ENCODE results near the gene SHLD3.
"Not testable (repeated sequence)": the region's sequence is repeated elsewhere in the genome, so short reads cannot be mapped to it uniquely, and the experiment has no call there.

SHLD3 gene

GRCh38 chr5:65624571-65625555 lies at the start of gene SHLD3, which contains the start of gene TRAPPC13:
TSS of gene SHLD3 (plus strand) at chr5:65625027. CDS start at chr5:65629588, 4,561 bp downstream.
TSS of gene TRAPPC13 (plus strand) at chr5:65625027. CDS start at chr5:65625061, 34 bp downstream.
- DNase-seq (ENCODE audit: low spot score), result peak; percentile 87

- DNase-seq (ENCODE audit: low spot score), result no peak
Observed at GRCh38 chr5:65577141-65577540, 47.7 kb upstream of the SHLD3 start.

GRCh38 chr5:65588694-65589093 lies 36.1 kb upstream of the SHLD3 start:
- DNase-seq (ENCODE audit: low spot score), result peak; percentile 4

GRCh38 chr5:65601761-65602160 lies 23.1 kb upstream of the SHLD3 start:
- DNase-seq (ENCODE audit: low spot score), result not testable (repeated sequence)

GRCh38 chr5:65611524-65611923 lies 13.3 kb upstream of the SHLD3 start:
- DNase-seq (ENCODE audit: low spot score), result no peak

GRCh38 chr5:65612298-65612907 lies 12.4 kb upstream of the SHLD3 start:
- no peak for DNase-seq (ENCODE audit: low spot score)

- DNase-seq (ENCODE audit: low spot score), result no peak
Observed at GRCh38 chr5:65620021-65620420, 4.8 kb upstream of the SHLD3 start.

- DNase-seq (ENCODE audit: low spot score), result not testable (repeated sequence)
Observed at GRCh38 chr5:65621961-65622360, 2.9 kb upstream of the SHLD3 start.

- DNase-seq (ENCODE audit: low spot score), result peak; percentile 3
Observed at GRCh38 chr5:65623482-65623881, 1.3 kb upstream of the SHLD3 start.

- DNase-seq (ENCODE audit: low spot score), result peak; percentile 95
Observed at GRCh38 chr5:65624025-65624570, 729 bp upstream of the SHLD3 start, which contains the start of gene TRIM23. TSS of gene TRIM23 (minus strand) at chr5:65624333. CDS start at chr5:65624274, 59 bp downstream.

- DNase-seq (ENCODE audit: low spot score), result peak; percentile 2
Observed at GRCh38 chr5:65625743-65626142, 916 bp downstream of the SHLD3 start.

GRCh38 chr5:65630981-65631380 lies 6.2 kb downstream of the SHLD3 start:
- DNase-seq (ENCODE audit: low spot score), result no peak

- DNase-seq (ENCODE audit: low spot score), result no peak
Observed at GRCh38 chr5:65640240-65640639, 15.4 kb downstream of the SHLD3 start.

- no peak for DNase-seq (ENCODE audit: low spot score)
Observed at GRCh38 chr5:65646938-65647337, 22.1 kb downstream of the SHLD3 start.

- no peak for DNase-seq (ENCODE audit: low spot score)
Observed at GRCh38 chr5:65647941-65648340, 23.1 kb downstream of the SHLD3 start.

- no peak for DNase-seq (ENCODE audit: low spot score)
Observed at GRCh38 chr5:65651144-65651543, 26.3 kb downstream of the SHLD3 start.

GRCh38 chr5:65654713-65655112 lies 29.9 kb downstream of the SHLD3 start:
- no peak for DNase-seq (ENCODE audit: low spot score)

GRCh38 chr5:65663804-65664521 lies 39.1 kb downstream of the SHLD3 start:
- DNase-seq (ENCODE audit: low spot score), result no peak

GRCh38 chr5:65668696-65669095 lies 43.9 kb downstream of the SHLD3 start:
- no peak for DNase-seq (ENCODE audit: low spot score)

- no peak for DNase-seq (ENCODE audit: low spot score)
Observed at GRCh38 chr5:65672796-65673195, 48.0 kb downstream of the SHLD3 start.

GRCh38 chr5:65674749-65675148 lies 49.9 kb downstream of the SHLD3 start:
- no peak for DNase-seq (ENCODE audit: low spot score)

- not testable (repeated sequence) for DNase-seq (ENCODE audit: low spot score)
Observed at GRCh38 chr5:65676056-65676455, 51.2 kb downstream of the SHLD3 start.

Measured in globus pallidus (tissue), 1 donor.